Measurements from ENCODE around the gene ZBP1.

DNA sequence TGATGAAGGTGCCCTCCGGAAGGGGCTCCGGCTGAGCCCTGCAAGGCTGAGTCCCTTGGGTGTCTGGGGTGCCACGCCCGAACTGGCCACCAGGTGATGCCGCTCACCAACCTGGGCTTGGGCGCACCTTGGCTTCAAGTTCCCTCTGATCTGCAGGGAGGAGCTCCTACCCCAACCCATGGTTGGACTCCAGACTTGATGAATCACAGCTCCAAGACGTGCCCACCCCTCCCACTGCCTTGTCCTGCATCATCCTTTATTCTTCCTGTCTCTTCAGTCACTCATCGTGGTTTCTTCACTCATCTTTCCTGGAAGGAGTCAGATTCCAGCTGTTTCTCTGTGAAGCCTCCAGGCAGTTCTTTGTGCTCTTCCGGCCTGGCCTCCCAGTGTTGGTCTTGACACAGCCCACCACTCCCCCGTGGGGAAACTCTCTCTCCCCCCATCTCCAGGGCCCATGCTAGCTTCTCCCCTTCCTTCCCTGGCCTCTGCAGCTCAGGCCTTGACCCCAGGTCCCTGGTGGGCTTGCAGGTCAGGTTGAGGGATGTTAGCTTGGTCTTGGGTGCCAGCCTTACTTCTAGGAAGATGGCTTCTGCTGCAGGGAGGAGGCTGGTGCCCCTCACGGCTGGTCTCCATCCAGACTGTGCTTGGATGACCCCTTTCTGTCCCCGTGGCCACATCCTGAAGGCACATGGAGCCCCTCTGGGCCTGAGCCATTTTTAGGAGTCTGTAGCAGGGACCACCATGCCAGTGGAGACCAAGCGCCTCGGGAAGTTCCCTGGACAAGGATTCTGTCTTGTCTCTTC is 2.6 kb upstream of the ZBP1 start:
- TF ChIP-seq, protein P1, sequence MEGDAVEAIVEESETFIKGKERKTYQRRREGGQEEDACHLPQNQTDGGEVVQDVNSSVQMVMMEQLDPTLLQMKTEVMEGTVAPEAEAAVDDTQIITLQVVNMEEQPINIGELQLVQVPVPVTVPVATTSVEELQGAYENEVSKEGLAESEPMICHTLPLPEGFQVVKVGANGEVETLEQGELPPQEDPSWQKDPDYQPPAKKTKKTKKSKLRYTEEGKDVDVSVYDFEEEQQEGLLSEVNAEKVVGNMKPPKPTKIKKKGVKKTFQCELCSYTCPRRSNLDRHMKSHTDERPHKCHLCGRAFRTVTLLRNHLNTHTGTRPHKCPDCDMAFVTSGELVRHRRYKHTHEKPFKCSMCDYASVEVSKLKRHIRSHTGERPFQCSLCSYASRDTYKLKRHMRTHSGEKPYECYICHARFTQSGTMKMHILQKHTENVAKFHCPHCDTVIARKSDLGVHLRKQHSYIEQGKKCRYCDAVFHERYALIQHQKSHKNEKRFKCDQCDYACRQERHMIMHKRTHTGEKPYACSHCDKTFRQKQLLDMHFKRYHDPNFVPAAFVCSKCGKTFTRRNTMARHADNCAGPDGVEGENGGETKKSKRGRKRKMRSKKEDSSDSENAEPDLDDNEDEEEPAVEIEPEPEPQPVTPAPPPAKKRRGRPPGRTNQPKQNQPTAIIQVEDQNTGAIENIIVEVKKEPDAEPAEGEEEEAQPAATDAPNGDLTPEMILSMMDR (IDR thresholded peaks at IDR 0.05; ENCODE audit: low read length): peak; percentile 97
- TF ChIP-seq EZH2phosphoT487 (IDR thresholded peaks at IDR 0.05; ENCODE audit: low read length): no peak
